Cerebellar nuclear complex (tissue), 1 donor: ENCODE measurements around the gene DMRT2.

Source experiments
- DNase-seq, 2 experiments: peaks; one replicate each; lab custom pipeline; 2025; lab: John Stamatoyannopoulos, UW

Gene DMRT2

GRCh38 chr9:1050125-1050895, at the start of gene DMRT2:
Gene DMRT2 (plus strand): TSS chr9:1050357. CDS start chr9:1051614, 1,257 bp downstream.
- DNase-seq: no peak

GRCh38 chr9:1001838-1002237, 48.3 kb upstream of the DMRT2 start:
- DNase-seq: no peak

- DNase-seq: no peak
These were observed 47.5 kb upstream of the DMRT2 start for GRCh38 chr9:1002678-1003077.

- no peak for DNase-seq
These were observed 45.0 kb upstream of the DMRT2 start for GRCh38 chr9:1005043-1005667.

GRCh38 chr9:1007312-1007711, 42.8 kb upstream of the DMRT2 start:
- no peak for DNase-seq

- no peak for DNase-seq
These were observed 41.9 kb upstream of the DMRT2 start for GRCh38 chr9:1008216-1008615.

GRCh38 chr9:1009101-1009707, 41.0 kb upstream of the DMRT2 start:
- no peak for DNase-seq

- DNase-seq: no peak
These were observed 37.1 kb upstream of the DMRT2 start for GRCh38 chr9:1013021-1013420.

- DNase-seq: no peak
These were observed 35.9 kb upstream of the DMRT2 start for GRCh38 chr9:1014225-1014624.

GRCh38 chr9:1014640-1015039, 35.5 kb upstream of the DMRT2 start:
- no peak for DNase-seq

- DNase-seq: no peak
These were observed 32.0 kb upstream of the DMRT2 start for GRCh38 chr9:1018121-1018520.

GRCh38 chr9:1024112-1024511, 26.0 kb upstream of the DMRT2 start:
- DNase-seq: no peak

- DNase-seq: no peak
These were observed 25.0 kb upstream of the DMRT2 start for GRCh38 chr9:1025131-1025530.

- DNase-seq: no peak
These were observed 23.9 kb upstream of the DMRT2 start for GRCh38 chr9:1026219-1026618.

GRCh38 chr9:1028501-1029190, 21.5 kb upstream of the DMRT2 start:
- DNase-seq: no peak

GRCh38 chr9:1031951-1032601, 18.1 kb upstream of the DMRT2 start:
- no peak for DNase-seq

GRCh38 chr9:1034271-1034670, 15.9 kb upstream of the DMRT2 start:
- no peak for DNase-seq

- no peak for DNase-seq
These were observed 10.6 kb upstream of the DMRT2 start for GRCh38 chr9:1039589-1039988.

GRCh38 chr9:1042466-1042865, 7.7 kb upstream of the DMRT2 start:
- no peak for DNase-seq

GRCh38 chr9:1044643-1045042, 5.5 kb upstream of the DMRT2 start:
- DNase-seq: no peak

GRCh38 chr9:1046639-1047572, 3.3 kb upstream of the DMRT2 start:
- DNase-seq: no peak
